ENCODE data around the gene ORMDL1. TPM values are rescaled to one million over a fixed set of nuclear protein-coding genes. Genes with fewer than 3 reads are reported as not detected.

The ORMDL1 gene
- total and polyA plus RNA-seq, 8 donors, result 25.2 to 115 (median 49.9) TPM

- H3K4me3 ChIP-seq, result no peak overlapping the region
- TF ChIP-seq CTCF (IDR thresholded peaks at IDR 0.05), result no peak
- no peak for TF ChIP-seq EP300 (IDR thresholded peaks at IDR 0.05)
- no peak for TF ChIP-seq POLR2AphosphoS5 (IDR thresholded peaks at IDR 0.05)
- TF ChIP-seq POLR2A (IDR thresholded peaks at IDR 0.05), result no peak
- peaks cover 0 to 44% (median 36%) of the 10 kb centered on the region in 4 donors for H3K36me3 ChIP-seq
- DNase-seq, result no peak
- H3K27ac ChIP-seq, result no peak overlapping the region
- intact Hi-C loops (cut with DNase I; ENCODE audit: low total_unique reads), result no loop called here
- no peaks in the 10 kb centered on the region for H3K9me3 ChIP-seq
- peaks cover 0 to 5% (median 1%) of the 10 kb centered on the region in 4 donors for H3K4me1 ChIP-seq
- 85 to 95% (median 92%) methylated on average over 2 of the region's 2 CpGs for WGBS, 5 donors
- no peaks in the 10 kb centered on the region for H3K27me3 ChIP-seq
Observed at GRCh38 chr2:189756311-189756952, 27.7 kb downstream of the ORMDL1 start.

- Histone ChIP-seq H3K27me3 (no peaks in the 10 kb centered on the region), H3K27ac (no peak overlapping the region), H3K4me3 (no peak overlapping the region), H3K36me3 (peaks cover 8 to 84% (median 67%) of the 10 kb centered on the region in 4 donors), H3K4me1 (no peaks in the 10 kb centered on the region), H3K9me3 (no peaks in the 10 kb centered on the region)
- peak; percentile 32 to 44 for DNase-seq
- TF ChIP-seq POLR2AphosphoS5 (IDR thresholded peaks at IDR 0.05) (no peak), CTCF (IDR thresholded peaks at IDR 0.05) (peak in 4 of 7 experiments; percentile 24 to 51 (median 38))
- 83 to 87% (median 85%) methylated on average over 10 of the region's 10 CpGs for WGBS, 5 donors
- intact Hi-C loops (cut with DNase I; ENCODE audit: low total_unique reads), result no loop called here
Observed at GRCh38 chr2:189751080-189751658, 33.0 kb downstream of the ORMDL1 start.

GRCh38 chr2:189729430-189729829 lies 54.7 kb downstream of the ORMDL1 start:
- intact Hi-C loops (cut with DNase I; ENCODE audit: low total_unique reads), result no loop called here
- Histone ChIP-seq H3K4me1 (no peaks in the 10 kb centered on the region), H3K36me3 (peaks cover 0 to 19% (median 8%) of the 10 kb centered on the region in 4 donors), H3K9me3 (no peaks in the 10 kb centered on the region), H3K4me3 (no peak overlapping the region), H3K27ac (no peak overlapping the region), H3K27me3 (no peaks in the 10 kb centered on the region)
- no peak for DNase-seq
- WGBS, 5 donors, result 71 to 85% (median 82%) methylated on average over 3 of the region's 3 CpGs
- no peak for TF ChIP-seq CTCF (IDR thresholded peaks at IDR 0.05)
- no peak for TF ChIP-seq POLR2A (IDR thresholded peaks at IDR 0.05)

- Histone ChIP-seq H3K4me3 (no peak overlapping the region), H3K4me1 (no peaks in the 10 kb centered on the region), H3K36me3 (peaks cover 0 to 18% (median 9%) of the 10 kb centered on the region in 4 donors), H3K27ac (no peak overlapping the region), H3K27me3 (no peaks in the 10 kb centered on the region), H3K9me3 (no peaks in the 10 kb centered on the region)
- intact Hi-C loops (cut with DNase I; ENCODE audit: low total_unique reads), result no loop called here
- TF ChIP-seq EP300 (IDR thresholded peaks at IDR 0.05) (no peak), POLR2AphosphoS5 (IDR thresholded peaks at IDR 0.05) (no peak), CTCF (IDR thresholded peaks at IDR 0.05) (no peak), POLR2A (IDR thresholded peaks at IDR 0.05) (no peak)
- DNase-seq, result no peak
Observed at GRCh38 chr2:189726849-189727248, 57.3 kb downstream of the ORMDL1 start.
